ENCODE data around the gene PMEPA1.

DNA sequence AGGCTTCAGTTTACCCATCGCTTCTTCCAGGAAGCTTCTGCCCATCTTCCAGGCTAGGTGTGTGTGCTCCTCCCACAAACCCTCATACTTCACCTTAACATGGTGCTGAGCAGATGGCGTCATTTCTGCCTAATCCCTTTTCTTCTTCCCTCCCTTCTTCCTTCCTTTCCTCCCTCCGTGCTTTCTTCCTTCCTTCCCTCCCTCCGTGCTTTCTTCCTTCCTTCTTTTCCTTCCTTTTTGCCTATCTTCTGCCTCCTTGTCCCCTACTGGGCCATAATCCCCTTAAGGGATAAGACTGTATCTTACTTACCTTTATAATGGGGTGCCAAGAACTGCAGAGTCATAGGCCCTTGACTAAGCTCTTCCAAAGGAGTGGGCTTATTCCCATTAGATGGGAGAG, 27.5 kb upstream of the PMEPA1 start:
- TF ChIP-seq FOXM1 (IDR thresholded peaks at IDR 0.05; ENCODE audit: borderline replicate concordance) (no peak), HDGF (IDR thresholded peaks at IDR 0.05; ENCODE audit: borderline replicate concordance) (no peak), SUZ12 (IDR thresholded peaks at IDR 0.05) (no peak)

Measured in HEK293T (cell line).